ENCODE results near the gene LZTS3. TPM values are rescaled to one million over a fixed set of nuclear protein-coding genes. Genes with fewer than 3 reads are reported as not detected.

The LZTS3 gene
- total and polyA plus RNA-seq, 2 of the 13 experiments (the other 11 are each of a cell fraction or from before 2014, with no cell fraction given), result 10.1 to 31.3 TPM

GRCh38 chr20:3158968-3159431 lies 14.3 kb downstream of the LZTS3 start (continued):
- TF ChIP-seq POGK (CRISPR knock-in tag; conservative IDR thresholded peaks at IDR 0.05) (no peak), MXD1 (CRISPR knock-in tag; IDR thresholded peaks at IDR 0.05) (no peak), ZNF329 (CRISPR knock-in tag; IDR thresholded peaks at IDR 0.05; ENCODE audit: low read depth) (no peak), HOXA5 (CRISPR knock-in tag; IDR thresholded peaks at IDR 0.05) (no peak), TARDBP (CRISPR knock-in tag; IDR thresholded peaks at IDR 0.05) (no peak), FOXA1 (IDR thresholded peaks at IDR 0.05) (no peak), FOXA1 (CRISPR knock-in tag; IDR thresholded peaks at IDR 0.05) (0 out of 2 replicates have a peak, but pooled peaks have one; percentile 9), ZNF513 (CRISPR knock-in tag; conservative IDR thresholded peaks at IDR 0.05) (no peak), NCOR1 (IDR thresholded peaks at IDR 0.05; ENCODE audit: borderline replicate concordance, low read length) (no peak), MTA3 (CRISPR knock-in tag; IDR thresholded peaks at IDR 0.05) (no peak), ZNF773 (CRISPR knock-in tag; IDR thresholded peaks at IDR 0.05; ENCODE audit: borderline replicate concordance) (no peak), YY1 (IDR thresholded peaks at IDR 0.05; ENCODE audit: insufficient read depth, insufficient replicate concordance, low read depth, low read length) (no peak), SIN3A (IDR thresholded peaks at IDR 0.05; ENCODE audit: borderline replicate concordance, low read depth, low read length) (peak; percentile 53; the same call in 1 of the 2 replicates), SCMH1 (CRISPR knock-in tag; IDR thresholded peaks at IDR 0.05; ENCODE audit: borderline replicate concordance) (no peak), MXI1 (IDR thresholded peaks at IDR 0.05; ENCODE audit: borderline replicate concordance, low read depth, low read length) (0 out of 3 replicates have a peak, but pooled peaks have one; percentile 32), ZNF281 (CRISPR knock-in tag; IDR thresholded peaks at IDR 0.05; ENCODE audit: borderline replicate concordance) (no peak), HDAC6 (IDR thresholded peaks at IDR 0.05; ENCODE audit: low read depth, low read length) (no peak; the same call in 1 of the 2 replicates), SP140L (CRISPR knock-in tag; IDR thresholded peaks at IDR 0.05; ENCODE audit: borderline replicate concordance) (no peak), CAMTA2 (CRISPR knock-in tag; IDR thresholded peaks at IDR 0.05; ENCODE audit: borderline replicate concordance) (no peak), ZXDC (CRISPR knock-in tag; IDR thresholded peaks at IDR 0.05) (no peak), REXO4 (CRISPR knock-in tag; IDR thresholded peaks at IDR 0.05; ENCODE audit: borderline replicate concordance) (no peak)
